Liver (tissue), 9 donors: ENCODE measurements around the gene CPSF3. TPM values are rescaled to one million over a fixed set of nuclear protein-coding genes. Genes with fewer than 3 reads are reported as not detected.

Source experiments
- DNase-seq: peaks from one replicate; pipeline ENCODE4 v3.0.0-alpha.2; 2017; ENCODE audit warnings: low spot score
- H3K27ac ChIP-seq, 2 donors: one replicate each; pipeline ENCODE4 v1.7.0; 2013; ENCODE audit warnings: inconsistent platforms in 2 of 2, low read length in 2 of 2, control low read depth in 1 of 2, low read depth in 1 of 2, mild to moderate bottlenecking in 1 of 2
- H3K27me3 ChIP-seq, 4 donors: one replicate each; pipeline versions ENCODE4 v1.6.1 to v1.7.0; 2013; ENCODE audit warnings: low read length in 3 of 4, inconsistent platforms in 1 of 4, mild to moderate bottlenecking in 1 of 4, moderate library complexity in 1 of 4; ENCODE audit not compliant: control insufficient read depth in 4 of 4, insufficient read depth in 4 of 4
- H3K36me3 ChIP-seq, 4 donors: one replicate each; pipeline versions ENCODE4 v1.6.1 to v1.7.0; 2013; ENCODE audit warnings: low read length in 3 of 4, mild to moderate bottlenecking in 3 of 4, low read depth in 1 of 4, moderate library complexity in 1 of 4; ENCODE audit not compliant: control insufficient read depth in 4 of 4, insufficient read depth in 3 of 4
- H3K4me1 ChIP-seq, 4 donors: one replicate each; pipeline versions ENCODE4 v1.6.1 to v1.7.0; 2013; ENCODE audit warnings: low read length in 3 of 4, mild to moderate bottlenecking in 3 of 4, moderate library complexity in 1 of 4; ENCODE audit not compliant: control insufficient read depth in 4 of 4, insufficient read depth in 4 of 4
- H3K4me3 ChIP-seq, 3 donors: one replicate each; pipeline versions ENCODE4 v1.6.1 to v1.7.0; 2013; ENCODE audit warnings: low read length in 3 of 3, control low read depth in 1 of 3, low read depth in 1 of 3, mild to moderate bottlenecking in 1 of 3
- H3K9ac ChIP-seq, 2 donors: one replicate each; pipeline ENCODE4 v1.7.0; 2013; ENCODE audit warnings: low read length in 2 of 2, mild to moderate bottlenecking in 2 of 2, moderate library complexity in 2 of 2, control low read depth in 1 of 2, low read depth in 1 of 2
- H3K9me3 ChIP-seq, 4 donors: one replicate each; pipeline versions ENCODE4 v1.6.1 to v1.7.0; 2013; ENCODE audit warnings: low read length in 3 of 4; ENCODE audit not compliant: control insufficient read depth in 4 of 4
- EGR1 ChIP-seq, 2 donors: IDR thresholded peaks; 2 replicates each; pipeline ENCODE4 v1.6.1; 2016 to 2018; ENCODE audit warnings: antibody characterized with exemption in 2 of 2, low read depth in 2 of 2
- FOXA1 ChIP-seq: IDR thresholded peaks from 2 replicates; pipeline ENCODE4 v1.6.1; 2016; ENCODE audit warnings: antibody characterized with exemption
- FOXA2 ChIP-seq: IDR thresholded peaks from 2 replicates; pipeline ENCODE4 v1.6.1; 2016; ENCODE audit warnings: antibody characterized with exemption
- HNF4A ChIP-seq, 2 donors: conservative IDR thresholded peaks; 2 replicates each; pipeline ENCODE4 v1.6.1; 2016; ENCODE audit warnings: antibody characterized with exemption in 2 of 2, mild to moderate bottlenecking in 2 of 2
- HNF4G ChIP-seq: IDR thresholded peaks from 2 replicates; pipeline ENCODE4 v1.6.1; 2016; ENCODE audit warnings: antibody characterized with exemption
- MAX ChIP-seq: IDR thresholded peaks from 2 replicates; pipeline ENCODE4 v1.6.1; 2016; ENCODE audit warnings: antibody characterized with exemption
- NR2F2 ChIP-seq: IDR thresholded peaks from 2 replicates; pipeline ENCODE4 v1.6.1; 2016; ENCODE audit warnings: antibody characterized with exemption
- RAD21 ChIP-seq, 2 donors: IDR thresholded peaks; 2 replicates each; pipeline ENCODE4 v1.6.1; 2016; ENCODE audit warnings: antibody characterized with exemption in 2 of 2, mild to moderate bottlenecking in 2 of 2
- RXRA ChIP-seq, 2 donors: IDR thresholded peaks; 2 replicates each; pipeline ENCODE4 v1.6.1; 2017 to 2018; ENCODE audit warnings: antibody characterized with exemption in 2 of 2, mild to moderate bottlenecking in 1 of 2
- SP1 ChIP-seq: IDR thresholded peaks from 2 replicates; pipeline ENCODE4 v1.6.1; 2018; ENCODE audit warnings: antibody characterized with exemption, mild to moderate bottlenecking
- TAF1 ChIP-seq: conservative IDR thresholded peaks from 2 replicates; pipeline ENCODE4 v1.6.1; 2016; ENCODE audit warnings: antibody characterized with exemption, mild to moderate bottlenecking
- YY1 ChIP-seq: IDR thresholded peaks from 2 replicates; pipeline ENCODE4 v1.6.1; 2016; ENCODE audit warnings: antibody characterized with exemption, mild to moderate bottlenecking
- WGBS: extraction: QIAGEN DNeasy Blood & Tissue Kit; methylation state at CpG from one replicate; pipeline ENCODE4 v1.1.7; 2013; 5-methylcytosine and 5-hydroxymethylcytosine counted together
- polyA plus RNA-seq, 2 donors: library from polyadenylated mRNA; stranded (reverse) in 1 of 2; unstranded in 1 of 2; fragments of 200-250 nt in 1 of 2; fragments of >200 nt in 1 of 2; fragmentation: Nextera tagmentation in 1 of 2; extraction: Ambion mirVana in 1 of 2; gene quantifications; one replicate each; pipeline versions ENCODE4 v1.2.1 to v1.2.3, GENCODE V29; 2013 to 2015
- total RNA-seq, 2 donors: library from RNA; depleted of rRNA; stranded (reverse); fragments of >200 nt; gene quantifications; one replicate each; pipeline ENCODE4 v1.2.3, GENCODE V29; 2014
- TF ChIP-seq, protein P1 (sequence below): fragments of 150-350 bp; IDR thresholded peaks from 2 replicates; pipeline ENCODE4 v1.5.1; 2017; ENCODE audit warnings: improper control_type of control experiment, low read depth, low read length; ENCODE audit not compliant: missing input control
- TF ChIP-seq, protein P2 (sequence below): IDR thresholded peaks from 2 replicates; pipeline ENCODE4 v1.6.1; 2016; ENCODE audit warnings: antibody characterized with exemption
- TF ChIP-seq, protein P3 (sequence below): IDR thresholded peaks from 2 replicates; pipeline ENCODE4 v1.6.1; 2016; ENCODE audit warnings: antibody characterized with exemption, mild to moderate bottlenecking
- TF ChIP-seq, protein P4 (sequence below): IDR thresholded peaks from 2 replicates; pipeline ENCODE4 v1.6.1; 2016; ENCODE audit warnings: antibody characterized with exemption
- donor health status: healthy.
- donor health status: healthy.
- donor health status: healthy.
- donor health status: healthy.
- donor health status: healthy.

Gene CPSF3
- total and polyA plus RNA-seq, 4 donors: 8.7 to 32.2 (median 16.9) TPM

GRCh38 chr2:9430316-9431293 is 7.2 kb downstream of the CPSF3 start:
- no peaks in the 10 kb centered on the region for H3K4me1 ChIP-seq
- 83% methylated on average over 2 of the region's 2 CpGs for WGBS

DNA sequence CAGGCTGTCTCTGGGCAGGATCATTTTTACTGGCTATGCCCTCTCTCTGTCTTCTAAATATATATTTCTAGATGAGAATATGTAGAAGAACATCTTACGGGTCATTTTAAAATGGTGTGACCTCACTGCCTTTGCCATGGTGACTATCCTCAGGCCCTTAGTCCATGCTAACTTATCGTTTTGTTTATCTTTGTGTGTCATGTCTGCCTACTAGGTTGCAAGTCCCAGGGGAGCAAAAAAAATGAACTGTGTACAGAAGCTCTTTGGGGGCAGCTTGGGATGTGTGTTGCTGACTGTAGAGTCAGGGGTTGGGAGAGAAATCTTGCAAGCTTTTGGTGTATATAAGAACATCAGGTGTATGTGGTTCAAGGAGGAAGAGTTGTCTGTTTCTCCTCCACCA is 11.0 kb downstream of the CPSF3 start:
- H3K4me3 ChIP-seq: no peak overlapping the region
- no peaks in the 10 kb centered on the region for H3K9me3 ChIP-seq
- no peaks in the 10 kb centered on the region for H3K27me3 ChIP-seq
- H3K36me3 ChIP-seq: peaks cover 6 to 57% (median 44%) of the 10 kb centered on the region in 4 donors
- no peak overlapping the region for H3K9ac ChIP-seq
- DNase-seq: no peak
- 88% methylated on average over 2 of the region's 2 CpGs for WGBS
- H3K4me1 ChIP-seq: no peaks in the 10 kb centered on the region
- no peak overlapping the region for H3K27ac ChIP-seq
- TF ChIP-seq FOXA2 (no peak), NR2F2 (no peak), HNF4G (no peak), SP1 (no peak), FOXA1 (no peak), RAD21 (IDR thresholded peaks at IDR 0.05) (no peak), TAF1 (no peak), EGR1 (IDR thresholded peaks at IDR 0.05; ENCODE audit: low read depth in 2 of 2) (no peak), HNF4A (conservative IDR thresholded peaks at IDR 0.05) (no peak), RXRA (IDR thresholded peaks at IDR 0.05) (no peak), YY1 (no peak), MAX (no peak)
- TF ChIP-seq, protein P1, sequence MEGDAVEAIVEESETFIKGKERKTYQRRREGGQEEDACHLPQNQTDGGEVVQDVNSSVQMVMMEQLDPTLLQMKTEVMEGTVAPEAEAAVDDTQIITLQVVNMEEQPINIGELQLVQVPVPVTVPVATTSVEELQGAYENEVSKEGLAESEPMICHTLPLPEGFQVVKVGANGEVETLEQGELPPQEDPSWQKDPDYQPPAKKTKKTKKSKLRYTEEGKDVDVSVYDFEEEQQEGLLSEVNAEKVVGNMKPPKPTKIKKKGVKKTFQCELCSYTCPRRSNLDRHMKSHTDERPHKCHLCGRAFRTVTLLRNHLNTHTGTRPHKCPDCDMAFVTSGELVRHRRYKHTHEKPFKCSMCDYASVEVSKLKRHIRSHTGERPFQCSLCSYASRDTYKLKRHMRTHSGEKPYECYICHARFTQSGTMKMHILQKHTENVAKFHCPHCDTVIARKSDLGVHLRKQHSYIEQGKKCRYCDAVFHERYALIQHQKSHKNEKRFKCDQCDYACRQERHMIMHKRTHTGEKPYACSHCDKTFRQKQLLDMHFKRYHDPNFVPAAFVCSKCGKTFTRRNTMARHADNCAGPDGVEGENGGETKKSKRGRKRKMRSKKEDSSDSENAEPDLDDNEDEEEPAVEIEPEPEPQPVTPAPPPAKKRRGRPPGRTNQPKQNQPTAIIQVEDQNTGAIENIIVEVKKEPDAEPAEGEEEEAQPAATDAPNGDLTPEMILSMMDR: no peak
- TF ChIP-seq, protein P2, sequence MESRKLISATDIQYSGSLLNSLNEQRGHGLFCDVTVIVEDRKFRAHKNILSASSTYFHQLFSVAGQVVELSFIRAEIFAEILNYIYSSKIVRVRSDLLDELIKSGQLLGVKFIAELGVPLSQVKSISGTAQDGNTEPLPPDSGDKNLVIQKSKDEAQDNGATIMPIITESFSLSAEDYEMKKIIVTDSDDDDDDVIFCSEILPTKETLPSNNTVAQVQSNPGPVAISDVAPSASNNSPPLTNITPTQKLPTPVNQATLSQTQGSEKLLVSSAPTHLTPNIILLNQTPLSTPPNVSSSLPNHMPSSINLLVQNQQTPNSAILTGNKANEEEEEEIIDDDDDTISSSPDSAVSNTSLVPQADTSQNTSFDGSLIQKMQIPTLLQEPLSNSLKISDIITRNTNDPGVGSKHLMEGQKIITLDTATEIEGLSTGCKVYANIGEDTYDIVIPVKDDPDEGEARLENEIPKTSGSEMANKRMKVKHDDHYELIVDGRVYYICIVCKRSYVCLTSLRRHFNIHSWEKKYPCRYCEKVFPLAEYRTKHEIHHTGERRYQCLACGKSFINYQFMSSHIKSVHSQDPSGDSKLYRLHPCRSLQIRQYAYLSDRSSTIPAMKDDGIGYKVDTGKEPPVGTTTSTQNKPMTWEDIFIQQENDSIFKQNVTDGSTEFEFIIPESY: no peak
- TF ChIP-seq, protein P3, sequence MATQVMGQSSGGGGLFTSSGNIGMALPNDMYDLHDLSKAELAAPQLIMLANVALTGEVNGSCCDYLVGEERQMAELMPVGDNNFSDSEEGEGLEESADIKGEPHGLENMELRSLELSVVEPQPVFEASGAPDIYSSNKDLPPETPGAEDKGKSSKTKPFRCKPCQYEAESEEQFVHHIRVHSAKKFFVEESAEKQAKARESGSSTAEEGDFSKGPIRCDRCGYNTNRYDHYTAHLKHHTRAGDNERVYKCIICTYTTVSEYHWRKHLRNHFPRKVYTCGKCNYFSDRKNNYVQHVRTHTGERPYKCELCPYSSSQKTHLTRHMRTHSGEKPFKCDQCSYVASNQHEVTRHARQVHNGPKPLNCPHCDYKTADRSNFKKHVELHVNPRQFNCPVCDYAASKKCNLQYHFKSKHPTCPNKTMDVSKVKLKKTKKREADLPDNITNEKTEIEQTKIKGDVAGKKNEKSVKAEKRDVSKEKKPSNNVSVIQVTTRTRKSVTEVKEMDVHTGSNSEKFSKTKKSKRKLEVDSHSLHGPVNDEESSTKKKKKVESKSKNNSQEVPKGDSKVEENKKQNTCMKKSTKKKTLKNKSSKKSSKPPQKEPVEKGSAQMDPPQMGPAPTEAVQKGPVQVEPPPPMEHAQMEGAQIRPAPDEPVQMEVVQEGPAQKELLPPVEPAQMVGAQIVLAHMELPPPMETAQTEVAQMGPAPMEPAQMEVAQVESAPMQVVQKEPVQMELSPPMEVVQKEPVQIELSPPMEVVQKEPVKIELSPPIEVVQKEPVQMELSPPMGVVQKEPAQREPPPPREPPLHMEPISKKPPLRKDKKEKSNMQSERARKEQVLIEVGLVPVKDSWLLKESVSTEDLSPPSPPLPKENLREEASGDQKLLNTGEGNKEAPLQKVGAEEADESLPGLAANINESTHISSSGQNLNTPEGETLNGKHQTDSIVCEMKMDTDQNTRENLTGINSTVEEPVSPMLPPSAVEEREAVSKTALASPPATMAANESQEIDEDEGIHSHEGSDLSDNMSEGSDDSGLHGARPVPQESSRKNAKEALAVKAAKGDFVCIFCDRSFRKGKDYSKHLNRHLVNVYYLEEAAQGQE: no peak

More at GRCh38 chr2:9430316-9431293, 7.2 kb downstream of the CPSF3 start:
- TF ChIP-seq, protein P4, sequence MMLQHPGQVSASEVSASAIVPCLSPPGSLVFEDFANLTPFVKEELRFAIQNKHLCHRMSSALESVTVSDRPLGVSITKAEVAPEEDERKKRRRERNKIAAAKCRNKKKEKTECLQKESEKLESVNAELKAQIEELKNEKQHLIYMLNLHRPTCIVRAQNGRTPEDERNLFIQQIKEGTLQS: no peak
- no peak for TF ChIP-seq NR2F2
- TF ChIP-seq, protein P3: no peak
- TF ChIP-seq HNF4A (conservative IDR thresholded peaks at IDR 0.05): no peak
- no peak for TF ChIP-seq HNF4G
- no peak for TF ChIP-seq YY1
- no peak for TF ChIP-seq FOXA2
- no peak for TF ChIP-seq EGR1 (IDR thresholded peaks at IDR 0.05; ENCODE audit: low read depth in 2 of 2)
- no peak for TF ChIP-seq FOXA1
- no peak for DNase-seq
- no peak overlapping the region for H3K27ac ChIP-seq
- H3K9ac ChIP-seq: no peak overlapping the region
- H3K36me3 ChIP-seq: peaks cover 3 to 43% (median 32%) of the 10 kb centered on the region in 4 donors
- H3K4me3 ChIP-seq: no peak overlapping the region
- no peaks in the 10 kb centered on the region for H3K9me3 ChIP-seq
- H3K27me3 ChIP-seq: no peaks in the 10 kb centered on the region
